ENCODE data around the gene RFTN1. TPM values are rescaled to one million over a fixed set of nuclear protein-coding genes. Genes with fewer than 3 reads are reported as not detected.

The RFTN1 gene
- total RNA-seq, 1 experiment from 2014 or later, result 2.2 TPM

DNA sequence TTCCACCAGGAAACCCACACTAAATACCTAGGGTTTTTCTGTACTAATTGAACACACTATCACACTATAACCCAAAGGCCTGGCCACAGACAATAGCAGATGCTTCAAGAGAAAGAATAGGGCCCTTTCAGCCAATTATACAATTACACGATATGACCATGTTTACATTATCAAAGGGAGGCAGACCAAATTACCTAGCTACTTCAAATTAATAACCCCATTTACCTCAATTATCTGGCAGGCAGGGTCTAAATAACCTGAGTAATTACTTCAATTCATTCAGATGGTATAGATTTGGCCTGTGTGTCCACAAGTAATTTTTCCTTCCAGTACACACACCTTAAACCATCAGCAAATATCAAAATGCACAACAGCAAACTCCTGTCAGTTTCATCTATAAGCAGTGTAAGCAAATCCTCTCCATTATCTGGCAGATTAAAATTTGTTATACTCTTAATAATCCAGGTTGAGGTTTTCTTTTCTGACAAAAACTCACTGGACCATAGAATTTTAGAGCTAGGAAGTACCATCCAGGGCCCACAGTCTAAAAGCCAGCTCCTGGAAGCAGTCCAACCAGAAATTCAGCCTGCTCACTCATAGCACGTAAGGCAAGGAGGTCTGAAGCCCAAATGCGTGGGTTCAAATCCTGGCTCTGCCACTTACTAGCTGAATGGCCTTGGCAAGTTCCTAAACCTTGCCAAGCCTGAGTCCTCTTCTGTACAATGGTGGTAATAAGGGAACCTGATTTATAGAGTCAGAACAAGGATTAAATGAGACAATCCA is 51.8 kb downstream of the RFTN1 start:
- no peak for TF ChIP-seq CTCF (conservative IDR thresholded peaks at IDR 0.05)
- no peaks in the 10 kb centered on the region for H3K4me1 ChIP-seq (ENCODE audit: insufficient read depth, low read length)
- Mint-ChIP-seq H3K27ac (no peak overlapping the region), H3K36me3 (ENCODE audit: insufficient read depth in 1 of 3, low read depth in 3 of 3) (no peaks in the 10 kb centered on the region), H3K4me1 (peaks cover 0 to 7% of the 10 kb centered on the region in 2 experiments; a peak in 2 of 4 replicates), H3K9me3 (peaks cover 3% of the 10 kb centered on the region in 2 experiments; a peak in 2 of 5 replicates), H3K27me3 (ENCODE audit: low read depth) (peaks cover 20% of the 10 kb centered on the region), H3K4me3 (no peak overlapping the region)
- no CpG with 5 or more reads among the region's 3 CpGs for WGBS (ENCODE audit: extremely low coverage, insufficient read length, low lambda C conversion rate)
- DNase-seq, result no peak
- no peak overlapping the region for H3K14ac ChIP-seq (ENCODE audit: insufficient read depth, low read length)
- H3K4me2 ChIP-seq (ENCODE audit: insufficient read depth, insufficient read length, low read length), result no peak overlapping the region
- no peaks in the 10 kb centered on the region for H3K23me2 ChIP-seq (ENCODE audit: insufficient read length, low read depth, low read length, poor library complexity, severe bottlenecking)
- no peak overlapping the region for H2BK20ac ChIP-seq (ENCODE audit: low read depth, low read length, poor library complexity, severe bottlenecking)
- H3K27me3 ChIP-seq (ENCODE audit: insufficient read depth, low read length), result no peaks in the 10 kb centered on the region
- H3K79me1 ChIP-seq (ENCODE audit: insufficient read depth, low read depth, low read length, poor library complexity, severe bottlenecking), result no peaks in the 10 kb centered on the region
- no peak overlapping the region for H3K27ac ChIP-seq (ENCODE audit: insufficient read length, low read depth, low read length)
- H4K20me1 ChIP-seq (ENCODE audit: control insufficient read depth, insufficient read depth, insufficient read length), result no peaks in the 10 kb centered on the region
- no peak overlapping the region for H3T11ph ChIP-seq (ENCODE audit: low read length)
- H2BK15ac ChIP-seq (ENCODE audit: low read depth, low read length), result no peak overlapping the region
- H2AK5ac ChIP-seq (ENCODE audit: insufficient read length, low read length), result no peak overlapping the region
- no peak overlapping the region for H4K5ac ChIP-seq (ENCODE audit: insufficient read length, low read depth, low read length)
- H3K4ac ChIP-seq (ENCODE audit: low read depth, low read length), result no peak overlapping the region
- H4K8ac ChIP-seq (replicated peaks; ENCODE audit: insufficient read length, low read depth, low read length), result no peak overlapping the region
- no peak overlapping the region for H3K9ac ChIP-seq (ENCODE audit: extremely low read depth, insufficient read length, low read length)
- no peaks in the 10 kb centered on the region for H3K9me3 ChIP-seq (ENCODE audit: control insufficient read depth, low read depth, low read length)
- no peak overlapping the region for H2AFZ ChIP-seq (ENCODE audit: low read length)
- no peak overlapping the region for H3K18ac ChIP-seq (ENCODE audit: insufficient read length, low read depth, low read length)
- H3K56ac ChIP-seq (ENCODE audit: insufficient read length, low read depth, low read length), result no peak overlapping the region
- H2BK5ac ChIP-seq (ENCODE audit: insufficient read length, low read length), result no peak overlapping the region
- no peak overlapping the region for H4K91ac ChIP-seq (ENCODE audit: insufficient read length, low read depth, low read length)
- H3K23ac ChIP-seq (ENCODE audit: insufficient read length, low read depth, low read length), result no peak overlapping the region
- no peaks in the 10 kb centered on the region for H3K79me2 ChIP-seq (ENCODE audit: insufficient read depth, low read length)
- no peak overlapping the region for H2BK120ac ChIP-seq (ENCODE audit: low read depth, low read length, poor library complexity, severe bottlenecking)
- no peak overlapping the region for H2BK12ac ChIP-seq (ENCODE audit: insufficient read length, low read depth, low read length)
